BJ (cell line): Measurements from ENCODE around the gene ZNF724. TPM values are rescaled to one million over a fixed set of nuclear protein-coding genes. Genes with fewer than 3 reads are reported as not detected.
"Not testable (repeated sequence)": the region's sequence is repeated elsewhere in the genome, so short reads cannot be mapped to it uniquely, and the experiment has no call there.

Source experiments
- CTCF ChIA-PET: fragments of 350-600 bp; formaldehyde crosslinking; extraction: SDS; loops from one replicate; lab custom pipeline; 2021; ENCODE audit warnings: antibody characterized with exemption, inconsistent platforms; lab: Yijun Ruan, JAX
- POLR2A ChIA-PET: fragments of 300-600 bp; sonication (Branson Sonifier 250); formaldehyde crosslinking; extraction: SDS; loops from one replicate; lab custom pipeline; 2021; ENCODE audit warnings: antibody characterized with exemption; lab: Charles Lee
- DNase-seq: peaks from one replicate; pipeline ENCODE4 v3.0.0-alpha.2; 2011; ENCODE audit warnings: low read depth
- H3K27me3 ChIP-seq: 2 replicates; pipeline ENCODE4 v1.6.0; 2011; ENCODE audit warnings: low read length; ENCODE audit not compliant: control insufficient read depth, insufficient read depth
- H3K36me3 ChIP-seq: 2 replicates; pipeline ENCODE4 v1.5.1; 2011; ENCODE audit warnings: low read length; ENCODE audit not compliant: control insufficient read depth, insufficient read depth
- H3K4me3 ChIP-seq: 2 replicates; pipeline ENCODE4 v1.5.1; 2011; ENCODE audit warnings: low read depth, mild to moderate bottlenecking, control low read depth, low read length
- CTCF ChIP-seq: IDR thresholded peaks from 2 replicates; pipeline ENCODE4 v1.5.1; 2011; ENCODE audit warnings: low read depth, mild to moderate bottlenecking, control low read depth, inconsistent platforms, low read length, moderate library complexity; ENCODE audit not compliant: insufficient read depth
- polyA plus RNA-seq: library from polyadenylated mRNA; depleted of rRNA; stranded (reverse); fragments of >200 nt; gene quantifications from 2 replicates; pipeline ENCODE4 v1.2.3, GENCODE V29; 2011

ZNF724 gene
- polyA plus RNA-seq, 1 experiment, result 1.0 TPM

- TF ChIP-seq CTCF, result no peak
- Histone ChIP-seq H3K27me3 (no peaks in the 10 kb centered on the region), H3K4me3 (no peak overlapping the region), H3K36me3 (no peaks in the 10 kb centered on the region)
- no peak for DNase-seq
- POLR2A ChIA-PET, result no interaction called here
- CTCF ChIA-PET, result no interaction called here
These were observed 9.8 kb upstream of the ZNF724 start for GRCh38 chr19:23259961-23260360.

GRCh38 chr19:23255700-23256099, 5.5 kb upstream of the ZNF724 start:
- Histone ChIP-seq H3K4me3 (no peak overlapping the region), H3K27me3 (no peaks in the 10 kb centered on the region), H3K36me3 (no peaks in the 10 kb centered on the region)
- ChIA-PET CTCF (no interaction called here), POLR2A (no interaction called here)
- DNase-seq, result no peak
- no peak for TF ChIP-seq CTCF

- CTCF ChIA-PET, result no interaction called here
- no peak for DNase-seq
- TF ChIP-seq CTCF, result no peak
- Histone ChIP-seq H3K27me3 (no peaks in the 10 kb centered on the region), H3K36me3 (no peaks in the 10 kb centered on the region), H3K4me3 (no peak overlapping the region)
- POLR2A ChIA-PET, result no interaction called here
These were observed 4.1 kb upstream of the ZNF724 start for GRCh38 chr19:23254141-23254910.

- H3K4me3 ChIP-seq, DNase-seq, H3K36me3 ChIP-seq, POLR2A ChIA-PET, CTCF ChIA-PET, H3K27me3 ChIP-seq: not testable (repeated sequence)
These were observed 3.1 kb upstream of the ZNF724 start for GRCh38 chr19:23253256-23253655.

- no peak for TF ChIP-seq CTCF
- no peaks in the 10 kb centered on the region for H3K27me3 ChIP-seq
- no peak for DNase-seq
- ChIA-PET POLR2A (no interaction called here), CTCF (no interaction called here)
- H3K36me3 ChIP-seq, result no peaks in the 10 kb centered on the region
- no peak overlapping the region for H3K4me3 ChIP-seq
These were observed 8.8 kb downstream of the ZNF724 start for GRCh38 chr19:23241419-23241818.
